HG02588 (cell line): ENCODE data around the gene NCF2.

Experiments used
- ATAC-seq: cut with Tn5 transposase; IDR thresholded peaks from one replicate; pipeline ENCODE4 v1.9.1; 2021; ENCODE audit warnings: mild to moderate bottlenecking, moderate library complexity; ENCODE audit not compliant: unreplicated experiment

The NCF2 gene

DNA sequence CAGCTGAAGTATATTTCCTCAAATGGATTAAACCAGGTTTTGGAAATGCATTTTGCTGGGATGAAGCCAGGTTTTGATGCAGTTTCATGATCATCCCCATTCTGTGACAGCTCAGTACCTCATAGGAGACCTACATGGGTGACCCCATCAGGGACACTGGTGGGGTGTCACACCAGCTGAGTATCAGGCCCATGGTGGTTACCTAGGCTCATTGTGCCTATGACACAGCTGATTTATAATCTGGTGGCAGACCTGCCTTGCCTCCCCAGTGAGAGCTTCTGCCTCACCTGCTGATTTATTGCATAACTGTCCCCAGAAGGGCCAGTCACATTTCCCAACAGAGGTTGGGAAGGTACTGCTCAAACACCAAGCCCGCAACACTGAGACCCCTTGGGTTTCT is 3.8 kb downstream of the NCF2 start:
- ATAC-seq = no peak

- ATAC-seq = no peak
These were observed 5.2 kb downstream of the NCF2 start for GRCh38 chr1:183585038-183585437.

DNA sequence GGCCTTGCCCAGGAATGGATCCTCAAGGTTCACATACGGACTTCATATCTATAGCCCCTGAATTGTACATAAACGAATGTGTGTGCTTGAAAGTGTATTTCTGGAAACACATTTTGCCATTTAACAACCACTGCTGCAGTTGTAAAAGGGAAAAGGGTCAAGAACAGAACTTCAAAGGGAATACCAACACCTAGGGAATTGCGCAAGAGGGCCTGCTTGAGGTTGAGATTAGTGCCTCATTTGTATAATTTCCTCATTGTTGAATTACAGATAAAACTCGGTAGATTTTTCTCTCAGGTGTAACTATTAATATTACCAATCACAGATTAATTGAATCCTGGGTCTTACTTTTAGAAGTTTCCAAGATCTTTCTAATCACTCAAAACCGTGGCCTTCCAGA is 6.1 kb downstream of the NCF2 start:
- ATAC-seq = no peak

DNA sequence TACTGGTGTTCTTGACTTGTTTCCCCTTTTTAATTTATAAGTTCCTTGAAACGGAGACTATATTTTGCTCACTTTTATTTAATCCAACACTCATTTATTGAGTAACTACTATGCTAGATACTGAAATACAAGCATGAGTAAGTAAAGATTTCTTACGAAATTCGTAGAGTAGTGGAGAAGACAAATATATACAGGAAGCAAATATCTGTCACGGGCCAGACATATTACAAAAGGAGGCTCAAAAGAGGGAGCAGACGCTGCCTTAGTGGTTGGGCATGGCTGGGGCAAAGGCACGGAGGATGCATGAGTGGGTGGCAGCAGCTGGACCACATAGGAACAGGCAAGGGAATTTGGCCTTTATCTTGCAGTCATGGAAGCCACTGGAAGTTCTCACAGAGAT is 6.8 kb downstream of the NCF2 start:
- no peak for ATAC-seq

- no peak for ATAC-seq
These were observed 8.1 kb downstream of the NCF2 start for GRCh38 chr1:183582021-183582713.

GRCh38 chr1:183580281-183580682 is 10.0 kb downstream of the NCF2 start:
- ATAC-seq = no peak

DNA sequence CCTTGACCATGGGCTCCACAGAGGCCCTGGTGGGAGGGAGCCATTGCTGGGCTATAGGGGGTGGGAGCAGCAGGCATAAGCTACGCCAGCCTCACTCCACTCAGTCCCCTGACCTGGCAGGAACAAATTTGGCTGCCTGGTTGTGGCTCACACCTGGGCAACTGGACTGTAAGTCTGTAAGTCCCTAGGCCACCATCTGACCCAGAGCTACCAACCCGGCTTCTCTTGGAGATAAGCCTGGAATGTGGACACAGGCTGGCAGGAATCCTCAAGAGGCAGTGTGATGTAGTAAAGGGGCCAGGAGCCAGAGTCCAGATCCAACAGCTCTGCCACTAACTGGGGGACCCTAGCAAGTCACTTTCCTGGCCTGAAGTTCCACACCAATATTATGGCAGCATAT is 11.4 kb downstream of the NCF2 start:
- no peak for ATAC-seq

- ATAC-seq = no peak
These were observed 12.3 kb downstream of the NCF2 start for GRCh38 chr1:183577897-183578465.

DNA sequence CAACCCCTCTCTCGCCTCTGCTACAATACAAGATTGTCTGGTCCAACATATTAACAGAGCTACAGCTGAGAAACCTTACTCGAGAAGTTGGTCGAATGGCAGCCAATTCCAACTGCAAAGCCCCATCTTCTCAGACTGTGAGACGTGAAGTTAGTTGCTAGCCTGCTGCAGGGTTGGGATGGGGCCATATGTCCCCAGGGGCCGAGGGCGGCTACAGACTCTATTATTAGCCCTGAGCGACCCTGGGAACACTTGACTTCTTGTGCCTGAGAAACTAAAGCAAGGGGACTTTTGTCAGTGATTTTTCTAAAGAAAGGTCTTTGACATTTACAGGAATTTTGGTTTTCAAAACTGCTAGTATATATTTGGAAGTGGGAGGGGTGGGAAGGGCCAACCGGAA is 13.7 kb downstream of the NCF2 start:
- ATAC-seq = no peak

GRCh38 chr1:183575606-183576005 is 14.7 kb downstream of the NCF2 start:
- ATAC-seq = no peak

DNA sequence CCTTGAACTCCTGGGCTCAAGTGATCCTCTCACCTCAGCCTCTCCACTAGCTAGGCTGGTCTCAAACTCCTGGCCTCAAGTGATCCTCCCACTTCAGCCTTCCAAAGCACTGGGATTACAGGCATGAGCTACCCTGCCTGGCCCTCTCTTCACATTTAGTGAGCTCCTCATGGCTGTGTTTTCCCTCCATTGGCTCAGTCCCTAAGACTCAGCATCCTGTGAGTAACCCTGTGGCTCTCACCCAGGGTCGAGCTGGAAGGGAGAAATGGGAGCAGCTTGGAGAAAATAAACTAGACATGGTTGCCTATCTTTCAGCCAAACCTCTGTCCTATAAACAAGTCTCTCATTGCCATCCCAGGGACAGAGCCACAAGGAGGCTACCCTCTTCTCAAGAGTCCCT is 17.5 kb downstream of the NCF2 start:
- ATAC-seq = no peak

- ATAC-seq = no peak
These were observed 18.5 kb downstream of the NCF2 start for GRCh38 chr1:183571678-183572268.

DNA sequence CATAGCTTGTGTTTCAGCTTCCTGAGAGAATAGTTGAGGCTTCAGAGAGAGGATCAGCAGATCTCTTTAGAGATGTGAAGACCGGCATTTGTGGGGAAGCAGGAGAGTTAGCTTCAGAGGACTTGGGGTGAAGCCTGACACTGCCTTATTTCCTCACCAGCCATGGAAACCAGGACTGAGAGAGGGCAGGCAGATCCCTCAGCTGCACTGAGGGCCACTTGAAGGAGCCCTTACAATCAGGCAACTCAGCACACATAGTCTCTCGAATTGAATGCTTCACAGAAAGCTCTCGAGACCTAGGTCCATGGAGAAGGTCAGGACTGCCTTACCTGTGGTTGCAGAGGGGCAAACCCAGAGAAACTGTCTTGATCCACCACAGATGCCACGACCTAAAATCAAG is 19.8 kb downstream of the NCF2 start:
- no peak for ATAC-seq

DNA sequence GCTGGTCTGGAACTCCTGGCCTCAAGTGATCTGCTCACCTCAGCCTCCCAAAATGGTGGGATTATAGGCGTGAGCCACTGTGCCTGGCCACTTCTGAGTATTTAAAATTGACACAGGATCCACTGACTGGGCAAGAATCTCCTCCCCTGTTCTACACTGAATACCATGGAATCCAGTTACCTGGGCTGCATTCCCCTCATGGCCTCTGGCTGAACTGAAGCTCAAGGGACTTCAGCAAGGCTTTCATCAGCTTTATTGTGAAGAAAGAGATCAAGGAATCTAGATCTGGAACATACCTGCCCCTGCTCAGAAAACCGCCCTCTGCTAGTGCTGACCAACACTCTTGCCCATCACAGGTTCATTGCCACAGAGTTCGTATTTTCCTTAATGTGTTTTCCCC is 20.5 kb downstream of the NCF2 start:
- ATAC-seq = no peak

GRCh38 chr1:183569141-183569540 is 21.1 kb downstream of the NCF2 start:
- no peak for ATAC-seq

DNA sequence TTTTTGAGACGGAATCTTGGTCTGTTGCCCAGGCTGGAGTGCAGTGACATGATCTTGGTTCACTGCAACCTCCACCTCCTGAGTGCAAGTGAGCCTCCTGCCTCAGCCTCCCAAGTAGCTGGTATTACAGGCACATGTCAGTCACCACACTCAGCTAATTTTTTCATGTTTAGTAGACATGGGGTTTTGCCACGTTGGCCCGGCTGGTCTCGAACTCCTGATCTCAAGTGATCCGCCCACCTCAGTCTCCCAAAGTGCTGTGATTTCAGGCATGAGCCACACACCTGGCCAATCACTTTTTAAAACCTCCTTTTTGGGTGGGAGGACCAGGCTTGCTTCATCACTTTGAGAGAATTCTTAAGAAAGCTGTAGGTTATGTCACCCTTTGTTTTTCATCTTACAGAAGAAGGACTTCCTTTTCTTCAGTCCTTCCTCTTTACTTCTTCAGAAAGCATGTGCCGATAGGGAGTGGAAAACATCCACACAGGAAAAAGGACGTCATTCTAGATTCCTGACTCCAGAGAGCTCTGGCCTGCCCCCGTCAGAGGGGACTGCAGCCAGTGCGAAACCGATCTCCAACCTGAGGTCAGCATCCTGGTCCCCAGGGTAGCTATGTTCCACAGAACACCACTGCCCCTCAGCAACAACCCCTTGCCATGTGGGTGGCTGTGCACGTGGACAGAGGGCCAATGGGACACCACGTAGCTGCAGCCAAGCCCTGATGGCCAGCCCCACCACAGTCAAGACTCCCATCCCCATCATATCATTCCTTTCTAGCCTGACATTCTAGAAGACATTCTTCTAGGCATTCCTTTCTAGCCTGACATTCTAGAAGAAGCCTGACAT is 21.9 kb downstream of the NCF2 start:
- ATAC-seq = no peak

DNA sequence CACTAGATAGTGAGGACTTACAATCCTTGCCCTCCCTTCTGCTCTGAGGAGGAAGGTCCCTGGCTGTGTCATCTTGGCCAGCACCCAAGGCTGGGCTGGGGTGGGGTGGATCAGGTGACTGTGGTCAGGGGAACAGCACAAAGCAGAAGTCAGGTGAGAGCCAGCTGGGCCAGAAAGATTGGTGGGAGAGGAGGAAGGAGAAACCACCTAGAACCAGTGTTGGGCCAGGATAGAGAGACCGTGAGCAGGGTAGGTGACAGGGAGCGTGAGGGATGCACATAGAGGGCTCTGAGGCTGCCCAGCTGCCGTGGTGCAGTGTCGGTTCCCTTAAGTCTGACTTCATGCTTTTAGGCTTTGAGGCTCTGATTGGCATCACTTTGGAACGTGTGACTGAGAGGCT is 22.7 kb downstream of the NCF2 start:
- ATAC-seq = peak; percentile 64

DNA sequence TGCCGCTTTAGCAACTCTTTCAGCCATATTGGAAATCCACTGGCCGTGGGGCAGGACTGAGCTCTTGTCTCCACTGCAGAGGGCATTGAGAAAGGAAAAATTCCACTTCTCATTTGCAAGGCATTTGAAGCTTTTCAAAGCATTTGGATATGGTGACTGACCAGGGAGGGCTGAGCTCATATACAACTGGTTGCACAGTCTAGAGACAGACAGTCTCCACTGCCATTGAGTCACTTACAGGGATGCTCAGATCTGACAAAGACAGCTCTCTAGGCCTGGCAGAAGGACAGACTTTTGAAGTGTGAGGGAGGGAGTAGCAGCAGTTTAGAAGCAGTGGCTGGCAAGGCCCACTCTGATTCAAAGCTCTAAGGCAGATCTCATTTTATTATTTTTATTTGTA is 24.2 kb downstream of the NCF2 start:
- ATAC-seq = no peak

DNA sequence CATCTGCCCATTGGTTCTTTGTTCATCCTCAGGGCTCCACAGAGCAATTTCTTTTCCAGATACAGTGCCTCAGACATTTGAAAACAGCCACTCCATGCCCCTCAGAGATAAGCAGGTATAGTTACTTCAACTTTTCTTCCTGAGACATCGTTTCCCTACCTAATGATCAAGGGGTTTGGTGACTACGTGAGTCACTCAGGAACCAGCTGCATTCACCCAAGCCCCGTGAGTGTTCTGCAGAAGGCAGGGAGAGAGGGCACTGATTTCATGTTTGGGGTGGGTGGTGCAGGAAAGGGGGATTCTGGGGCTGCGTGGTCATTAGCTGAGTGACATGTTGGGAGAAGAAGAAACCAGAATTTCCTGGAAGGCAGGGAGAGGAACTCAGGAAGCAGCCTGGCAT is 25.0 kb downstream of the NCF2 start:
- ATAC-seq = no peak

GRCh38 chr1:183562701-183563100 is 27.6 kb downstream of the NCF2 start:
- ATAC-seq = no peak

- no peak for ATAC-seq
These were observed 31.2 kb downstream of the NCF2 start for GRCh38 chr1:183559061-183559460.

GRCh38 chr1:183554577-183554976 is 35.7 kb downstream of the NCF2 start:
- no peak for ATAC-seq
